HUES48 (cell line): ENCODE measurements around the gene FAM13A.

Source experiments
- H3K27ac ChIP-seq: one replicate; pipeline ENCODE4 v1.7.0; 2013; ENCODE audit warnings: low read depth, low read length, inconsistent platforms
- H3K27me3 ChIP-seq: 2 replicates; pipeline ENCODE4 v1.6.1; 2013; ENCODE audit warnings: mild to moderate bottlenecking, low read length; ENCODE audit not compliant: control insufficient read depth, insufficient read depth
- H3K36me3 ChIP-seq: 2 replicates; pipeline ENCODE4 v1.6.1; 2013; ENCODE audit warnings: low read length; ENCODE audit not compliant: control insufficient read depth, insufficient read depth
- H3K4me1 ChIP-seq: 2 replicates; pipeline ENCODE4 v1.6.1; 2013; ENCODE audit warnings: mild to moderate bottlenecking, low read length; ENCODE audit not compliant: control insufficient read depth, insufficient read depth
- H3K4me3 ChIP-seq: 2 replicates; pipeline ENCODE4 v1.5.1; 2013; ENCODE audit warnings: mild to moderate bottlenecking, low read depth, low read length
- H3K9ac ChIP-seq: 2 replicates; pipeline ENCODE4 v1.6.1; 2013; ENCODE audit warnings: mild to moderate bottlenecking, low read depth, low read length, moderate library complexity
- H3K9me3 ChIP-seq: 2 replicates; pipeline ENCODE4 v1.6.1; 2013; ENCODE audit warnings: low read length; ENCODE audit not compliant: control insufficient read depth, insufficient read depth

FAM13A gene

GRCh38 chr4:88722828-88723227 is 334.2 kb downstream of the FAM13A start:
- peaks cover 8% of the 10 kb centered on the region for H3K36me3 ChIP-seq
- H3K9ac ChIP-seq = no peak overlapping the region
- no peak overlapping the region for H3K4me3 ChIP-seq
- H3K27ac ChIP-seq = no peak overlapping the region
- H3K27me3 ChIP-seq = no peaks in the 10 kb centered on the region
- H3K4me1 ChIP-seq = peaks cover 8% of the 10 kb centered on the region
- no peaks in the 10 kb centered on the region for H3K9me3 ChIP-seq

- Histone ChIP-seq H3K36me3 (peaks cover 3% of the 10 kb centered on the region; the same call in 1 of the 2 replicates), H3K9me3 (0 out of 2 replicates have a peak, but pooled peaks cover under 1% of the 10 kb centered on the region), H3K27ac (no peak overlapping the region), H3K4me3 (no peak overlapping the region), H3K27me3 (no peaks in the 10 kb centered on the region), H3K4me1 (peaks cover 8% of the 10 kb centered on the region), H3K9ac (no peak overlapping the region)
Measured at GRCh38 chr4:88722276-88722780, 334.7 kb downstream of the FAM13A start.

- no peak overlapping the region for H3K4me3 ChIP-seq
- peaks cover 8% of the 10 kb centered on the region for H3K4me1 ChIP-seq
- H3K9ac ChIP-seq = no peak overlapping the region
- H3K27ac ChIP-seq = no peak overlapping the region
- 0 out of 2 replicates have a peak, but pooled peaks cover 4% of the 10 kb centered on the region for H3K9me3 ChIP-seq
- H3K36me3 ChIP-seq = no peaks in the 10 kb centered on the region
- no peaks in the 10 kb centered on the region for H3K27me3 ChIP-seq
Measured at GRCh38 chr4:88720451-88721428, 336.2 kb downstream of the FAM13A start.

- no peaks in the 10 kb centered on the region for H3K36me3 ChIP-seq
- no peak overlapping the region for H3K27ac ChIP-seq
- 0 out of 2 replicates have a peak, but pooled peaks cover 4% of the 10 kb centered on the region for H3K9me3 ChIP-seq
- no peak overlapping the region for H3K4me3 ChIP-seq
- no peaks in the 10 kb centered on the region for H3K27me3 ChIP-seq
- H3K9ac ChIP-seq = no peak overlapping the region
- H3K4me1 ChIP-seq = no peaks in the 10 kb centered on the region
Measured at GRCh38 chr4:88719381-88719780, 337.6 kb downstream of the FAM13A start.

GRCh38 chr4:88718098-88718497 is 338.9 kb downstream of the FAM13A start:
- Histone ChIP-seq H3K9ac (no peak overlapping the region), H3K27ac (no peak overlapping the region), H3K27me3 (no peaks in the 10 kb centered on the region), H3K9me3 (0 out of 2 replicates have a peak, but pooled peaks cover 4% of the 10 kb centered on the region), H3K36me3 (no peaks in the 10 kb centered on the region), H3K4me1 (no peaks in the 10 kb centered on the region), H3K4me3 (no peak overlapping the region)

- H3K4me3 ChIP-seq = no peak overlapping the region
- no peaks in the 10 kb centered on the region for H3K27me3 ChIP-seq
- no peaks in the 10 kb centered on the region for H3K36me3 ChIP-seq
- no peak overlapping the region for H3K27ac ChIP-seq
- H3K4me1 ChIP-seq = no peaks in the 10 kb centered on the region
- H3K9me3 ChIP-seq = peaks cover 4% of the 10 kb centered on the region; the same call in 1 of the 2 replicates
- H3K9ac ChIP-seq = no peak overlapping the region
Measured at GRCh38 chr4:88713782-88714181, 343.2 kb downstream of the FAM13A start.

GRCh38 chr4:88709989-88710388 is 347.0 kb downstream of the FAM13A start:
- Histone ChIP-seq H3K9me3 (no peaks in the 10 kb centered on the region; the same call in 1 of the 2 replicates), H3K4me1 (0 out of 2 replicates have a peak, but pooled peaks cover 3% of the 10 kb centered on the region), H3K36me3 (no peaks in the 10 kb centered on the region), H3K27me3 (no peaks in the 10 kb centered on the region), H3K9ac (no peak overlapping the region), H3K4me3 (no peak overlapping the region), H3K27ac (no peak overlapping the region)

GRCh38 chr4:88706574-88706973 is 350.4 kb downstream of the FAM13A start:
- H3K36me3 ChIP-seq = no peaks in the 10 kb centered on the region
- no peak overlapping the region for H3K4me3 ChIP-seq
- no peaks in the 10 kb centered on the region for H3K9me3 ChIP-seq
- H3K27me3 ChIP-seq = no peaks in the 10 kb centered on the region
- H3K9ac ChIP-seq = no peak overlapping the region
- no peak overlapping the region for H3K27ac ChIP-seq
- H3K4me1 ChIP-seq = 0 out of 2 replicates have a peak, but pooled peaks cover 3% of the 10 kb centered on the region

GRCh38 chr4:88705805-88706492 is 351.0 kb downstream of the FAM13A start:
- H3K27me3 ChIP-seq = no peaks in the 10 kb centered on the region
- no peak overlapping the region for H3K27ac ChIP-seq
- no peak overlapping the region for H3K9ac ChIP-seq
- H3K4me1 ChIP-seq = 0 out of 2 replicates have a peak, but pooled peaks cover 3% of the 10 kb centered on the region
- no peaks in the 10 kb centered on the region for H3K36me3 ChIP-seq
- H3K4me3 ChIP-seq = no peak overlapping the region
- no peaks in the 10 kb centered on the region for H3K9me3 ChIP-seq

- H3K9ac ChIP-seq = no peak overlapping the region
- H3K27me3 ChIP-seq = no peaks in the 10 kb centered on the region
Measured at GRCh38 chr4:88705223-88705622, 351.8 kb downstream of the FAM13A start.

More at GRCh38 chr4:88705223-88705622, 351.8 kb downstream of the FAM13A start:
- no peak overlapping the region for H3K27ac ChIP-seq
- 0 out of 2 replicates have a peak, but pooled peaks cover 3% of the 10 kb centered on the region for H3K4me1 ChIP-seq
- H3K9me3 ChIP-seq = no peaks in the 10 kb centered on the region
- no peaks in the 10 kb centered on the region for H3K36me3 ChIP-seq
- no peak overlapping the region for H3K4me3 ChIP-seq
